Loucy (cell line): ENCODE data around the gene DAD1.

Experiments used
- H2AFZ ChIP-seq: fragments of 200-600 bp; sonication (generic); 2 replicates; pipeline ENCODE4 v1.6.0; 2016; ENCODE audit warnings: antibody characterized with exemption, mild to moderate bottlenecking, low read length, moderate library complexity
- H3F3A ChIP-seq: fragments of 200-600 bp; 2 replicates; pipeline ENCODE4 v1.6.0; 2016; ENCODE audit warnings: antibody characterized with exemption, low read depth, mild to moderate bottlenecking
- H3K27me3 ChIP-seq: fragments of 200-600 bp; sonication (generic); 2 replicates; pipeline ENCODE4 v1.6.1; 2014; ENCODE audit warnings: low read length, mild to moderate bottlenecking; ENCODE audit not compliant: insufficient read depth, poor library complexity, severe bottlenecking
- H3K36me3 ChIP-seq: fragments of 200-600 bp; sonication (generic); 2 replicates; pipeline ENCODE4 v1.6.1; 2016; ENCODE audit warnings: low read length; ENCODE audit not compliant: insufficient read depth
- H3K4me1 ChIP-seq: fragments of 200-600 bp; sonication (generic); 2 replicates; pipeline ENCODE4 v1.5.1; 2014; ENCODE audit warnings: low read length, mild to moderate bottlenecking; ENCODE audit not compliant: insufficient read depth, poor library complexity, severe bottlenecking
- H3K4me2 ChIP-seq: fragments of 200-600 bp; sonication (generic); 2 replicates; pipeline ENCODE4 v1.6.0; 2014; ENCODE audit warnings: antibody characterized with exemption, low read length, low read depth, mild to moderate bottlenecking; ENCODE audit not compliant: poor library complexity, severe bottlenecking
- H3K4me3 ChIP-seq: fragments of 200-600 bp; sonication (generic); 2 replicates; pipeline ENCODE4 v1.5.1; 2014; ENCODE audit warnings: low read length, mild to moderate bottlenecking, mixed read lengths; ENCODE audit not compliant: poor library complexity, severe bottlenecking
- H3K79me2 ChIP-seq: fragments of 200-600 bp; sonication (generic); 2 replicates; pipeline ENCODE4 v1.6.1; 2014; ENCODE audit warnings: low read length; ENCODE audit not compliant: insufficient read depth
- H3K9ac ChIP-seq: fragments of 200-600 bp; sonication (generic); 2 replicates; pipeline ENCODE4 v1.6.0; 2014; ENCODE audit warnings: mild to moderate bottlenecking, low read depth, low read length, moderate library complexity; ENCODE audit not compliant: poor library complexity, severe bottlenecking
- H3K9me2 ChIP-seq: fragments of 200-600 bp; sonication (generic); replicated peaks from 2 replicates; pipeline ENCODE4 v1.6.1; 2016; ENCODE audit warnings: low read depth, low read length, mixed read lengths
- H3K9me3 ChIP-seq: fragments of 200-600 bp; sonication (generic); 2 replicates; pipeline ENCODE4 v1.6.1; 2014; ENCODE audit warnings: mild to moderate bottlenecking, antibody characterized with exemption, low read length, low read depth; ENCODE audit not compliant: insufficient read depth
- H4K20me1 ChIP-seq: fragments of 200-600 bp; sonication (generic); 2 replicates; pipeline ENCODE4 v1.6.0; 2014; ENCODE audit warnings: antibody characterized with exemption, low read length, mild to moderate bottlenecking; ENCODE audit not compliant: insufficient read depth, poor library complexity, severe bottlenecking
- EZH2phosphoT487 ChIP-seq: fragments of 200-600 bp; IDR thresholded peaks from 2 replicates; pipeline ENCODE4 v1.6.1; 2018; ENCODE audit warnings: antibody characterized with exemption, mild to moderate bottlenecking, moderate library complexity, borderline replicate concordance
- TF ChIP-seq, protein P1 (sequence below): fragments of 200-600 bp; sonication (generic); conservative IDR thresholded peaks from 2 replicates; pipeline ENCODE4 v1.5.1; 2014; ENCODE audit warnings: mild to moderate bottlenecking, antibody characterized with exemption, low read length

Gene DAD1

DNA sequence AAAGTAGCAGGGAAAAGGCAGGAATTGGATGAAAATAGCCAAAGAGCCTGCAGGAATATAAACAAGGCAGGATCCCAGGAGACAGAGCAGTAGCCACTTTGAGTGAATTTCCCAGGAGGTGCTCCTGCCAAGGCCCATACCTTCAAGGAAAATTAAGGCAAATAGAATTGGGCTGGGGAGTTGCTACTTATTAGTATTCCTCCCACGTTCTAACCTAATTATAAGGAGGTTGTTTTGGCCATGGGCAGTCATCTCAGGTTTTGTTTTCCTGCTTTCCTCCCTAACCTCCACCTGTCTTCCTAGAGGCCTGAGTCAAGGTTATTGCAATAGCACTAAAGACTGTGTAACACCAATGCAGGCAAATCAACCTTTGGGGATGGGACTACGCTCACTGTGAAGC lies 73.1 kb downstream of the DAD1 start:
- H3K4me3 ChIP-seq, result no peak overlapping the region
- H2AFZ ChIP-seq, result no peak overlapping the region
- 0 out of 2 replicates have a peak, but pooled peaks cover 2% of the 10 kb centered on the region for H3F3A ChIP-seq
- H3K4me1 ChIP-seq, result peaks cover 46% of the 10 kb centered on the region
- H3K79me2 ChIP-seq, result peaks cover 96% of the 10 kb centered on the region
- H3K4me2 ChIP-seq, result no peak overlapping the region
- H3K36me3 ChIP-seq, result peaks cover 40% of the 10 kb centered on the region; the same call in 1 of the 2 replicates
- no peak overlapping the region for H3K9ac ChIP-seq
- H3K9me3 ChIP-seq, result no peaks in the 10 kb centered on the region
- no peaks in the 10 kb centered on the region for H3K27me3 ChIP-seq
- H4K20me1 ChIP-seq, result peaks cover 9% of the 10 kb centered on the region
- TF ChIP-seq, protein P1, sequence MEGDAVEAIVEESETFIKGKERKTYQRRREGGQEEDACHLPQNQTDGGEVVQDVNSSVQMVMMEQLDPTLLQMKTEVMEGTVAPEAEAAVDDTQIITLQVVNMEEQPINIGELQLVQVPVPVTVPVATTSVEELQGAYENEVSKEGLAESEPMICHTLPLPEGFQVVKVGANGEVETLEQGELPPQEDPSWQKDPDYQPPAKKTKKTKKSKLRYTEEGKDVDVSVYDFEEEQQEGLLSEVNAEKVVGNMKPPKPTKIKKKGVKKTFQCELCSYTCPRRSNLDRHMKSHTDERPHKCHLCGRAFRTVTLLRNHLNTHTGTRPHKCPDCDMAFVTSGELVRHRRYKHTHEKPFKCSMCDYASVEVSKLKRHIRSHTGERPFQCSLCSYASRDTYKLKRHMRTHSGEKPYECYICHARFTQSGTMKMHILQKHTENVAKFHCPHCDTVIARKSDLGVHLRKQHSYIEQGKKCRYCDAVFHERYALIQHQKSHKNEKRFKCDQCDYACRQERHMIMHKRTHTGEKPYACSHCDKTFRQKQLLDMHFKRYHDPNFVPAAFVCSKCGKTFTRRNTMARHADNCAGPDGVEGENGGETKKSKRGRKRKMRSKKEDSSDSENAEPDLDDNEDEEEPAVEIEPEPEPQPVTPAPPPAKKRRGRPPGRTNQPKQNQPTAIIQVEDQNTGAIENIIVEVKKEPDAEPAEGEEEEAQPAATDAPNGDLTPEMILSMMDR, result no peak
- TF ChIP-seq EZH2phosphoT487, result no peak
- no peaks in the 10 kb centered on the region for H3K9me2 ChIP-seq
